ENCODE data around the gene IFNL3. TPM values are rescaled to one million over a fixed set of nuclear protein-coding genes. Genes with fewer than 3 reads are reported as not detected.
"Not testable (repeated sequence)": the region's sequence is repeated elsewhere in the genome, so short reads cannot be mapped to it uniquely, and the experiment has no call there.

Gene IFNL3
- total RNA-seq, 1 donor from 2014 or later = not detected

- no peak for DNase-seq (ENCODE audit: low read depth)
Observed at GRCh38 chr19:39218230-39219007, 26.4 kb downstream of the IFNL3 start.

GRCh38 chr19:39217094-39217493 lies 27.7 kb downstream of the IFNL3 start:
- no peak for DNase-seq (ENCODE audit: low read depth)

- not testable (repeated sequence) for DNase-seq (ENCODE audit: low read depth)
Observed at GRCh38 chr19:39215323-39215722, 29.5 kb downstream of the IFNL3 start.

- no peak for DNase-seq (ENCODE audit: low read depth)
Observed at GRCh38 chr19:39212375-39212742, 32.4 kb downstream of the IFNL3 start.

- no peak for DNase-seq (ENCODE audit: low read depth)
Observed at GRCh38 chr19:39211731-39212374, 33.0 kb downstream of the IFNL3 start.

GRCh38 chr19:39209196-39209595 lies 35.6 kb downstream of the IFNL3 start:
- DNase-seq (ENCODE audit: low read depth) = no peak

GRCh38 chr19:39208175-39208795 lies 36.5 kb downstream of the IFNL3 start:
- DNase-seq (ENCODE audit: low read depth) = no peak

GRCh38 chr19:39207293-39207836 lies 37.4 kb downstream of the IFNL3 start:
- no peak for DNase-seq (ENCODE audit: low read depth)

GRCh38 chr19:39206122-39206521 lies 38.7 kb downstream of the IFNL3 start:
- no peak for DNase-seq (ENCODE audit: low read depth)

GRCh38 chr19:39205449-39205764 lies 39.4 kb downstream of the IFNL3 start:
- no peak for DNase-seq (ENCODE audit: low read depth)

GRCh38 chr19:39203372-39204341 lies 41.1 kb downstream of the IFNL3 start, which contains the start of gene SYCN:
TSS of gene SYCN (minus strand) at chr19:39204263. CDS start at chr19:39204254, 9 bp downstream.
- no peak for DNase-seq (ENCODE audit: low read depth)

GRCh38 chr19:39202998-39203355 lies 41.8 kb downstream of the IFNL3 start:
- DNase-seq (ENCODE audit: low read depth) = no peak

GRCh38 chr19:39200803-39201115 lies 44.0 kb downstream of the IFNL3 start:
- no peak for DNase-seq (ENCODE audit: low read depth)

- no peak for DNase-seq (ENCODE audit: low read depth)
Observed at GRCh38 chr19:39200066-39200802, 44.6 kb downstream of the IFNL3 start.

GRCh38 chr19:39199025-39199424 lies 45.8 kb downstream of the IFNL3 start:
- DNase-seq (ENCODE audit: low read depth) = peak; percentile 82

GRCh38 chr19:39197808-39198207 lies 47.0 kb downstream of the IFNL3 start:
- no peak for DNase-seq (ENCODE audit: low read depth)

- DNase-seq (ENCODE audit: low read depth) = no peak
Observed at GRCh38 chr19:39196860-39197562, 47.8 kb downstream of the IFNL3 start, which contains the start of gene NCCRP1. TSS of gene NCCRP1 (plus strand) at chr19:39196964. CDS start at chr19:39196983, 19 bp downstream.

GRCh38 chr19:39196320-39196719 lies 48.5 kb downstream of the IFNL3 start:
- no peak for DNase-seq (ENCODE audit: low read depth)

GRCh38 chr19:39195755-39196154 lies 49.1 kb downstream of the IFNL3 start:
- no peak for DNase-seq (ENCODE audit: low read depth)

- peak; percentile 44 for DNase-seq (ENCODE audit: low read depth)
Observed at GRCh38 chr19:39194832-39195542, 49.8 kb downstream of the IFNL3 start.
